Measurements from ENCODE around the gene BHLHE41.

- TF ChIP-seq CTCF (IDR thresholded peaks at IDR 0.05) (no peak), SMAD3 (CRISPR knock-in tag; IDR thresholded peaks at IDR 0.05; ENCODE audit: borderline replicate concordance) (no peak), PRDM15 (CRISPR knock-in tag; IDR thresholded peaks at IDR 0.05) (no peak), E2F5 (CRISPR knock-in tag; IDR thresholded peaks at IDR 0.05) (no peak)
Measured at GRCh38 chr12:26172013-26172412, 47.2 kb upstream of the BHLHE41 start.

Data from WTC11 (cell line).